SK-N-SH treated with all-trans-retinoic acid at 6 μM for 48 hours (cell line): ENCODE measurements around the gene KRTAP2-2.

Experiments
- ATAC-seq: fragments of 200-7000 bp; cut with Tn5 transposase; 3 replicates; pipeline ENCODE4 v1.9.1; 2020; ENCODE audit warnings: mild to moderate bottlenecking, moderate library complexity
- ARNTL ChIP-seq: fragments of 450-650 bp; formaldehyde crosslinking; IDR thresholded peaks from 2 replicates; pipeline ENCODE4 v1.5.0; 2020; ENCODE audit warnings: low read depth, mild to moderate bottlenecking, moderate library complexity, borderline replicate concordance
- BACH2 ChIP-seq: fragments of 250-450 bp; sonication (Bioruptor Pico); IDR thresholded peaks from 2 replicates; pipeline ENCODE4 v1.9.0; 2021; ENCODE audit warnings: mild to moderate bottlenecking, borderline replicate concordance
- CSDC2 ChIP-seq: fragments of 250-450 bp; sonication (Bioruptor Pico); IDR thresholded peaks from 2 replicates; pipeline ENCODE4 v1.5.0; 2020; ENCODE audit warnings: mild to moderate bottlenecking, moderate library complexity
- CSRNP3 ChIP-seq: fragments of 250-450 bp; sonication (Bioruptor Pico); IDR thresholded peaks from 2 replicates; pipeline ENCODE4 v1.5.1; 2021; ENCODE audit warnings: mild to moderate bottlenecking, moderate library complexity
- PPARA ChIP-seq: fragments of 250-450 bp; sonication (Bioruptor Pico); IDR thresholded peaks from 2 replicates; pipeline ENCODE4 v1.5.0; 2020; ENCODE audit warnings: mild to moderate bottlenecking, borderline replicate concordance
- RARB ChIP-seq: fragments of 250-450 bp; sonication (Bioruptor Pico); IDR thresholded peaks from 2 replicates; pipeline ENCODE4 v1.8.0; 2021; ENCODE audit warnings: mild to moderate bottlenecking, moderate library complexity
- SNAI2 ChIP-seq: fragments of 250-450 bp; sonication (Bioruptor Pico); IDR thresholded peaks from 2 replicates; pipeline ENCODE4 v1.5.0; 2020; ENCODE audit warnings: mild to moderate bottlenecking, moderate library complexity
- TOX ChIP-seq: fragments of 250-450 bp; sonication (Bioruptor Pico); IDR thresholded peaks from 2 replicates; pipeline ENCODE4 v1.8.0; 2021; ENCODE audit warnings: mild to moderate bottlenecking, moderate library complexity, borderline replicate concordance
- ZC3H10 ChIP-seq: fragments of 250-450 bp; sonication (Bioruptor Pico); IDR thresholded peaks from 2 replicates; pipeline ENCODE4 v1.5.1; 2021; ENCODE audit warnings: mild to moderate bottlenecking, moderate library complexity
- ZFP3 ChIP-seq: fragments of 250-450 bp; sonication (Bioruptor Pico); IDR thresholded peaks from 2 replicates; pipeline ENCODE4 v1.5.0; 2020; ENCODE audit warnings: mild to moderate bottlenecking, moderate library complexity
- ZFP30 ChIP-seq: fragments of 450-650 bp; formaldehyde crosslinking; IDR thresholded peaks from 2 replicates; pipeline ENCODE4 v1.5.0; 2022; ENCODE audit warnings: mild to moderate bottlenecking, moderate library complexity
- ZNF565 ChIP-seq: fragments of 450-650 bp; formaldehyde crosslinking; conservative IDR thresholded peaks from 2 replicates; pipeline ENCODE4 v1.5.0; 2020; ENCODE audit warnings: low read depth, mild to moderate bottlenecking, moderate library complexity
- ZNF70 ChIP-seq: fragments of 450-650 bp; formaldehyde crosslinking; IDR thresholded peaks from 2 replicates; pipeline ENCODE4 v1.5.0; 2020; ENCODE audit warnings: mild to moderate bottlenecking, moderate library complexity
- ZNF8 ChIP-seq: fragments of 450-650 bp; formaldehyde crosslinking; IDR thresholded peaks from 2 replicates; pipeline ENCODE4 v1.5.0; 2020; ENCODE audit warnings: mild to moderate bottlenecking, moderate library complexity
- TF ChIP-seq, protein P1 (sequence below): fragments of 250-450 bp; sonication (Bioruptor Pico); IDR thresholded peaks from 2 replicates; pipeline ENCODE4 v1.5.1; 2020; ENCODE audit warnings: low read depth, mild to moderate bottlenecking, moderate library complexity

Gene KRTAP2-2

DNA sequence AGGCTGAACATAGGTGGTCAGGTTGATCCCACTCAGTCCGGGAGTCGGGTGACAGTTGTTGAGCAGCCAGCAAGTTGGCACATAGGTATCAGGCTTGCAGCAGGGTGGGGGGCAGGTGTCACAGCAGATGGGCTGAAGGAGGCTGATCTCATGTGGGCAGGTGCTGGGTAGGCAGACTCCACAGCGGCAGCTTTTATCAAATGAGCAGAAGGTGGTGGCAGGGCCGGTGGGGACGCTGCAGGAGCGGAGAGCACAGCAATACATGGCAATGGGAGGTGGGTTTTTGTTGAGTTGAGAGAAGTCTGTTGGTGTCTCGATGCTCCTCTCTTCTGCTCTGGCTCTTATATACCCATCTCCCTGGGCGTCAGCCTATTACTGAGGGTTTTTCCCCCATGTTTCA is 46.2 kb downstream of the KRTAP2-2 start, which contains the start of gene KRTAP3-1:
Gene KRTAP3-1, minus strand, starts transcription at position 318 of the 400 bp plus-strand sequence. Its CDS starts 54 bp downstream, at position 264.
- no peak for ATAC-seq
- no peak for TF ChIP-seq ZNF70
- TF ChIP-seq RARB (CRISPR knock-in tag): no peak
- TF ChIP-seq ZFP3 (CRISPR knock-in tag): no peak
- no peak for TF ChIP-seq PPARA (CRISPR knock-in tag)
- TF ChIP-seq ARNTL: no peak
- no peak for TF ChIP-seq CSRNP3 (CRISPR knock-in tag)
- TF ChIP-seq ZNF565 (CRISPR knock-in tag): no peak
- TF ChIP-seq CSDC2 (CRISPR knock-in tag): no peak
- TF ChIP-seq ZFP30 (CRISPR knock-in tag): no peak
- TF ChIP-seq BACH2 (CRISPR knock-in tag): no peak
- TF ChIP-seq TOX (CRISPR knock-in tag): no peak
- TF ChIP-seq, protein P1, sequence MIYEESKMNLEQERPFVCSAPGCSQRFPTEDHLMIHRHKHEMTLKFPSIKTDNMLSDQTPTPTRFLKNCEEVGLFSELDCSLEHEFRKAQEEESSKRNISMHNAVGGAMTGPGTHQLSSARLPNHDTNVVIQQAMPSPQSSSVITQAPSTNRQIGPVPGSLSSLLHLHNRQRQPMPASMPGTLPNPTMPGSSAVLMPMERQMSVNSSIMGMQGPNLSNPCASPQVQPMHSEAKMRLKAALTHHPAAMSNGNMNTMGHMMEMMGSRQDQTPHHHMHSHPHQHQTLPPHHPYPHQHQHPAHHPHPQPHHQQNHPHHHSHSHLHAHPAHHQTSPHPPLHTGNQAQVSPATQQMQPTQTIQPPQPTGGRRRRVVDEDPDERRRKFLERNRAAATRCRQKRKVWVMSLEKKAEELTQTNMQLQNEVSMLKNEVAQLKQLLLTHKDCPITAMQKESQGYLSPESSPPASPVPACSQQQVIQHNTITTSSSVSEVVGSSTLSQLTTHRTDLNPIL: no peak
- TF ChIP-seq ZNF8 (CRISPR knock-in tag): no peak
- TF ChIP-seq ZC3H10 (CRISPR knock-in tag): no peak
- TF ChIP-seq SNAI2 (CRISPR knock-in tag): no peak
